HEK293 (cell line): Measurements from ENCODE around the gene ARMC2.

ENCODE experiments used
- FEZF1 ChIP-seq: fragments of 450-650 bp; formaldehyde crosslinking; IDR thresholded peaks from 2 replicates; pipeline ENCODE4 v1.5.1; 2016; ENCODE audit warnings: missing biosample characterization, missing genetic modification characterization
- GLI2 ChIP-seq: fragments of 450-650 bp; formaldehyde crosslinking; IDR thresholded peaks from 2 replicates; pipeline ENCODE4; 2017; ENCODE audit warnings: missing biosample characterization, missing genetic modification characterization, low read depth, borderline replicate concordance
- MYNN ChIP-seq: fragments of 450-650 bp; formaldehyde crosslinking; IDR thresholded peaks from 2 replicates; pipeline ENCODE4 v1.5.1; 2016; ENCODE audit warnings: missing biosample characterization, missing genetic modification characterization, borderline replicate concordance
- REPIN1 ChIP-seq: fragments of 450-650 bp; formaldehyde crosslinking; IDR thresholded peaks from 2 replicates; pipeline ENCODE4 v1.5.1; 2017; ENCODE audit warnings: missing biosample characterization, missing genetic modification characterization, low read depth
- ZBTB1 ChIP-seq: fragments of 450-650 bp; formaldehyde crosslinking; IDR thresholded peaks from 2 replicates; pipeline ENCODE4 v1.5.1; 2016; ENCODE audit warnings: missing biosample characterization, missing genetic modification characterization
- ZFHX2 ChIP-seq: fragments of 450-650 bp; formaldehyde crosslinking; conservative IDR thresholded peaks from 2 replicates; pipeline ENCODE4 v1.5.1; 2016; ENCODE audit warnings: missing biosample characterization, missing genetic modification characterization
- ZIC2 ChIP-seq: fragments of 450-650 bp; formaldehyde crosslinking; IDR thresholded peaks from 2 replicates; pipeline ENCODE4 v1.5.1; 2016; ENCODE audit warnings: missing biosample characterization, missing genetic modification characterization
- ZNF114 ChIP-seq: fragments of 450-650 bp; formaldehyde crosslinking; IDR thresholded peaks from 2 replicates; pipeline ENCODE4 v1.5.0; 2017; ENCODE audit warnings: missing biosample characterization, missing genetic modification characterization
- ZNF155 ChIP-seq: fragments of 450-650 bp; formaldehyde crosslinking; IDR thresholded peaks from 2 replicates; pipeline ENCODE4 v1.5.1; 2016; ENCODE audit warnings: missing biosample characterization, missing genetic modification characterization
- ZNF2 ChIP-seq: fragments of 450-650 bp; formaldehyde crosslinking; IDR thresholded peaks from 2 replicates; pipeline ENCODE4 v1.5.1; 2016; ENCODE audit warnings: missing biosample characterization, missing genetic modification characterization
- ZNF221 ChIP-seq: fragments of 450-650 bp; formaldehyde crosslinking; IDR thresholded peaks from 2 replicates; pipeline ENCODE4 v1.5.1; 2017; ENCODE audit warnings: missing biosample characterization, missing genetic modification characterization, borderline replicate concordance
- ZNF23 ChIP-seq: fragments of 450-650 bp; formaldehyde crosslinking; IDR thresholded peaks from 2 replicates; pipeline ENCODE4 v1.5.1; 2016; ENCODE audit warnings: missing biosample characterization, missing genetic modification characterization, borderline replicate concordance
- ZNF274 ChIP-seq, 2 experiments: fragments of 200-500 bp in 1 of 2; fragments of 450-650 bp in 1 of 2; sonication (Bioruptor generic) in 1 of 2; formaldehyde crosslinking in 1 of 2; IDR thresholded peaks; 2 replicates each; pipeline versions ENCODE4 v1.5.1 to v1.6.1; 2014 to 2016; ENCODE audit warnings: borderline replicate concordance in 1 of 2, inconsistent platforms in 1 of 2, low read length in 1 of 2, missing biosample characterization in 1 of 2, missing genetic modification characterization in 1 of 2
- ZNF394 ChIP-seq: fragments of 450-650 bp; formaldehyde crosslinking; IDR thresholded peaks from 2 replicates; pipeline ENCODE4 v1.5.1; 2016; ENCODE audit warnings: missing biosample characterization, missing genetic modification characterization, mild to moderate bottlenecking, moderate library complexity, borderline replicate concordance
- ZNF423 ChIP-seq: fragments of 450-650 bp; formaldehyde crosslinking; IDR thresholded peaks from 2 replicates; pipeline ENCODE4 v1.5.1; 2016; ENCODE audit warnings: missing biosample characterization, missing genetic modification characterization
- ZNF433 ChIP-seq: fragments of 450-650 bp; formaldehyde crosslinking; IDR thresholded peaks from 2 replicates; pipeline ENCODE4 v1.5.1; 2016; ENCODE audit warnings: missing biosample characterization, missing genetic modification characterization, low read depth
- ZNF521 ChIP-seq: fragments of 450-650 bp; formaldehyde crosslinking; IDR thresholded peaks from 2 replicates; pipeline ENCODE4 v1.5.1; 2017; ENCODE audit warnings: missing biosample characterization, mild to moderate bottlenecking, missing genetic modification characterization
- ZNF555 ChIP-seq: fragments of 450-650 bp; formaldehyde crosslinking; conservative IDR thresholded peaks from 2 replicates; pipeline ENCODE4 v1.5.1; 2017; ENCODE audit warnings: missing biosample characterization, mild to moderate bottlenecking, missing genetic modification characterization, inconsistent platforms
- ZNF558 ChIP-seq: fragments of 450-650 bp; formaldehyde crosslinking; IDR thresholded peaks from 2 replicates; pipeline ENCODE4 v1.5.1; 2016; ENCODE audit warnings: missing biosample characterization, missing genetic modification characterization
- ZNF629 ChIP-seq: fragments of 450-650 bp; formaldehyde crosslinking; IDR thresholded peaks from 2 replicates; pipeline ENCODE4 v1.5.1; 2017; ENCODE audit warnings: missing biosample characterization, missing genetic modification characterization
- ZNF664 ChIP-seq: fragments of 450-650 bp; formaldehyde crosslinking; IDR thresholded peaks from 2 replicates; pipeline ENCODE4 v1.5.1; 2016; ENCODE audit warnings: missing biosample characterization, missing genetic modification characterization
- ZNF777 ChIP-seq: fragments of 450-650 bp; formaldehyde crosslinking; IDR thresholded peaks from 2 replicates; pipeline ENCODE4 v1.5.1; 2017; ENCODE audit warnings: missing biosample characterization, missing genetic modification characterization, borderline replicate concordance
- TF ChIP-seq, protein P1 (sequence below): fragments of 450-650 bp; formaldehyde crosslinking; IDR thresholded peaks from 2 replicates; pipeline ENCODE4 v1.5.1; 2017; ENCODE audit warnings: missing biosample characterization, missing genetic modification characterization
- TF ChIP-seq, protein P2 (sequence below): fragments of 450-650 bp; formaldehyde crosslinking; IDR thresholded peaks from 2 replicates; pipeline ENCODE4 v1.5.1; 2016; ENCODE audit warnings: missing biosample characterization, missing genetic modification characterization, borderline replicate concordance
- TF ChIP-seq, protein P3 (sequence below): fragments of 450-650 bp; formaldehyde crosslinking; IDR thresholded peaks from 2 replicates; pipeline ENCODE4 v1.5.1; 2016; ENCODE audit warnings: missing biosample characterization, missing genetic modification characterization
- TF ChIP-seq, protein P4 (sequence below): fragments of 450-650 bp; formaldehyde crosslinking; IDR thresholded peaks from 2 replicates; pipeline ENCODE4 v1.5.1; 2016; ENCODE audit warnings: missing biosample characterization, missing genetic modification characterization, low read depth

Gene ARMC2

DNA sequence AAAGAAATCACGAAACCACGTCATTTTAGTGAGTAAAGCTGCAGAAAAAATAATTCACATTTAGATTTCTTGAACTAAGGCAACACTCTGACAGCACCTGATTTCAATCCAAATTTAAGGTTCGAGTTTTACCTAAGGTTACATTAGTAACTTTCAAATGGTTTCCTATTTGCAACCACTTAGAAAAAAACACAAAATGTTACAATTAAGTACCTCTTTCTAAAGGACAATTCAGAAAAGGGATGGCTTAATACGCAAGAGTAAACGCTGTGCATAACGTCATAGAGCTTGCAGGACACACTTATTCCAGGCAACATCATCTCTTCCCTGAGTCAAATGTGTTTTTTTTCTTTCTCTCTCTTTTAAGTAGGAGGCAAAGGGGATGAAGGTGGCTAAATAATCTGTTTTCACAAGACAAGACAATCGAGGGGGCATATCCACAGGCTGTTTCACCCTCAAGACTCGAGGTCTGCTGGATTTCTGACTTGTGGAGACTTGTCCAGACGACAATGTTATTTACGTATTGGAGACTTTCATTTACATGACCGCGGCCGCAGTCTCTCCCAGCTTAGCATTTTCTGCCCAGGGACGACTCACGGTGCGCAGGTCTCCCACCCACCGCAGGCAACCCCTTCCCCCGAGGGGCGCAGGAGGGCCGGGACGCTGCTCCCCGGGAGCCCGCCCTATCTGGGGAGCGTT is 160.5 kb downstream of the ARMC2 start (continued):
- TF ChIP-seq ZNF433 (tag by site-specific recombination): no peak
- TF ChIP-seq ZNF155: no peak
- TF ChIP-seq, protein P1, sequence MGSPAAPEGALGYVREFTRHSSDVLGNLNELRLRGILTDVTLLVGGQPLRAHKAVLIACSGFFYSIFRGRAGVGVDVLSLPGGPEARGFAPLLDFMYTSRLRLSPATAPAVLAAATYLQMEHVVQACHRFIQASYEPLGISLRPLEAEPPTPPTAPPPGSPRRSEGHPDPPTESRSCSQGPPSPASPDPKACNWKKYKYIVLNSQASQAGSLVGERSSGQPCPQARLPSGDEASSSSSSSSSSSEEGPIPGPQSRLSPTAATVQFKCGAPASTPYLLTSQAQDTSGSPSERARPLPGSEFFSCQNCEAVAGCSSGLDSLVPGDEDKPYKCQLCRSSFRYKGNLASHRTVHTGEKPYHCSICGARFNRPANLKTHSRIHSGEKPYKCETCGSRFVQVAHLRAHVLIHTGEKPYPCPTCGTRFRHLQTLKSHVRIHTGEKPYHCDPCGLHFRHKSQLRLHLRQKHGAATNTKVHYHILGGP (tag by site-specific recombination): no peak
- peak; percentile 97 for TF ChIP-seq ZNF629 (tag by site-specific recombination)
- TF ChIP-seq, protein P2, sequence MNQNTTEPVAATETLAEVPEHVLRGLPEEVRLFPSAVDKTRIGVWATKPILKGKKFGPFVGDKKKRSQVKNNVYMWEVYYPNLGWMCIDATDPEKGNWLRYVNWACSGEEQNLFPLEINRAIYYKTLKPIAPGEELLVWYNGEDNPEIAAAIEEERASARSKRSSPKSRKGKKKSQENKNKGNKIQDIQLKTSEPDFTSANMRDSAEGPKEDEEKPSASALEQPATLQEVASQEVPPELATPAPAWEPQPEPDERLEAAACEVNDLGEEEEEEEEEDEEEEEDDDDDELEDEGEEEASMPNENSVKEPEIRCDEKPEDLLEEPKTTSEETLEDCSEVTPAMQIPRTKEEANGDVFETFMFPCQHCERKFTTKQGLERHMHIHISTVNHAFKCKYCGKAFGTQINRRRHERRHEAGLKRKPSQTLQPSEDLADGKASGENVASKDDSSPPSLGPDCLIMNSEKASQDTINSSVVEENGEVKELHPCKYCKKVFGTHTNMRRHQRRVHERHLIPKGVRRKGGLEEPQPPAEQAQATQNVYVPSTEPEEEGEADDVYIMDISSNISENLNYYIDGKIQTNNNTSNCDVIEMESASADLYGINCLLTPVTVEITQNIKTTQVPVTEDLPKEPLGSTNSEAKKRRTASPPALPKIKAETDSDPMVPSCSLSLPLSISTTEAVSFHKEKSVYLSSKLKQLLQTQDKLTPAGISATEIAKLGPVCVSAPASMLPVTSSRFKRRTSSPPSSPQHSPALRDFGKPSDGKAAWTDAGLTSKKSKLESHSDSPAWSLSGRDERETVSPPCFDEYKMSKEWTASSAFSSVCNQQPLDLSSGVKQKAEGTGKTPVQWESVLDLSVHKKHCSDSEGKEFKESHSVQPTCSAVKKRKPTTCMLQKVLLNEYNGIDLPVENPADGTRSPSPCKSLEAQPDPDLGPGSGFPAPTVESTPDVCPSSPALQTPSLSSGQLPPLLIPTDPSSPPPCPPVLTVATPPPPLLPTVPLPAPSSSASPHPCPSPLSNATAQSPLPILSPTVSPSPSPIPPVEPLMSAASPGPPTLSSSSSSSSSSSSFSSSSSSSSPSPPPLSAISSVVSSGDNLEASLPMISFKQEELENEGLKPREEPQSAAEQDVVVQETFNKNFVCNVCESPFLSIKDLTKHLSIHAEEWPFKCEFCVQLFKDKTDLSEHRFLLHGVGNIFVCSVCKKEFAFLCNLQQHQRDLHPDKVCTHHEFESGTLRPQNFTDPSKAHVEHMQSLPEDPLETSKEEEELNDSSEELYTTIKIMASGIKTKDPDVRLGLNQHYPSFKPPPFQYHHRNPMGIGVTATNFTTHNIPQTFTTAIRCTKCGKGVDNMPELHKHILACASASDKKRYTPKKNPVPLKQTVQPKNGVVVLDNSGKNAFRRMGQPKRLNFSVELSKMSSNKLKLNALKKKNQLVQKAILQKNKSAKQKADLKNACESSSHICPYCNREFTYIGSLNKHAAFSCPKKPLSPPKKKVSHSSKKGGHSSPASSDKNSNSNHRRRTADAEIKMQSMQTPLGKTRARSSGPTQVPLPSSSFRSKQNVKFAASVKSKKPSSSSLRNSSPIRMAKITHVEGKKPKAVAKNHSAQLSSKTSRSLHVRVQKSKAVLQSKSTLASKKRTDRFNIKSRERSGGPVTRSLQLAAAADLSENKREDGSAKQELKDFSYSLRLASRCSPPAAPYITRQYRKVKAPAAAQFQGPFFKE (tag by site-specific recombination): no peak
- no peak for TF ChIP-seq ZBTB1 (tag by site-specific recombination)
- TF ChIP-seq ZNF558 (tag by site-specific recombination): no peak
- no peak for TF ChIP-seq ZNF221 (tag by site-specific recombination)
- peak; percentile 22; the same call in 1 of the 2 replicates for TF ChIP-seq ZNF394 (tag by site-specific recombination)
- no peak for TF ChIP-seq ZNF423
- TF ChIP-seq GLI2 (tag by site-specific recombination): no peak
- no peak for TF ChIP-seq REPIN1 (tag by site-specific recombination)
- TF ChIP-seq FEZF1: 0 out of 2 replicates have a peak, but pooled peaks have one; percentile 12
- TF ChIP-seq ZNF114 (tag by site-specific recombination): no peak
- TF ChIP-seq ZNF2 (tag by site-specific recombination): peak; percentile 77
- TF ChIP-seq, protein P3, sequence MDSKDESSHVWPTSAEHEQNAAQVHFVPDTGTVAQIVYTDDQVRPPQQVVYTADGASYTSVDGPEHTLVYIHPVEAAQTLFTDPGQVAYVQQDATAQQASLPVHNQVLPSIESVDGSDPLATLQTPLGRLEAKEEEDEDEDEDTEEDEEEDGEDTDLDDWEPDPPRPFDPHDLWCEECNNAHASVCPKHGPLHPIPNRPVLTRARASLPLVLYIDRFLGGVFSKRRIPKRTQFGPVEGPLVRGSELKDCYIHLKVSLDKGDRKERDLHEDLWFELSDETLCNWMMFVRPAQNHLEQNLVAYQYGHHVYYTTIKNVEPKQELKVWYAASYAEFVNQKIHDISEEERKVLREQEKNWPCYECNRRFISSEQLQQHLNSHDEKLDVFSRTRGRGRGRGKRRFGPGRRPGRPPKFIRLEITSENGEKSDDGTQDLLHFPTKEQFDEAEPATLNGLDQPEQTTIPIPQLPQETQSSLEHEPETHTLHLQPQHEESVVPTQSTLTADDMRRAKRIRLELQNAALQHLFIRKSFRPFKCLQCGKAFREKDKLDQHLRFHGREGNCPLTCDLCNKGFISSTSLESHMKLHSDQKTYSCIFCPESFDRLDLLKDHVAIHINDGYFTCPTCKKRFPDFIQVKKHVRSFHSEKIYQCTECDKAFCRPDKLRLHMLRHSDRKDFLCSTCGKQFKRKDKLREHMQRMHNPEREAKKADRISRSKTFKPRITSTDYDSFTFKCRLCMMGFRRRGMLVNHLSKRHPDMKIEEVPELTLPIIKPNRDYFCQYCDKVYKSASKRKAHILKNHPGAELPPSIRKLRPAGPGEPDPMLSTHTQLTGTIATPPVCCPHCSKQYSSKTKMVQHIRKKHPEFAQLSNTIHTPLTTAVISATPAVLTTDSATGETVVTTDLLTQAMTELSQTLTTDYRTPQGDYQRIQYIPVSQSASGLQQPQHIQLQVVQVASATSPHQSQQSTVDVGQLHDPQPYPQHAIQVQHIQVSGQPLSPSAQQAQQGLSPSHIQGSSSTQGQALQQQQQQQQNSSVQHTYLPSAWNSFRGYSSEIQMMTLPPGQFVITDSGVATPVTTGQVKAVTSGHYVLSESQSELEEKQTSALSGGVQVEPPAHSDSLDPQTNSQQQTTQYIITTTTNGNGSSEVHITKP (tag by site-specific recombination): peak; percentile 6; the same call in 1 of the 2 replicates
- TF ChIP-seq ZNF274 (IDR thresholded peaks at IDR 0.05; ENCODE audit: low read length): no peak
- no peak for TF ChIP-seq ZNF274 (tag by site-specific recombination; IDR thresholded peaks at IDR 0.05; ENCODE audit: borderline replicate concordance)
- no peak; the same call in 1 of the 2 replicates for TF ChIP-seq ZFHX2
- no peak for TF ChIP-seq ZNF555 (tag by site-specific recombination)
- TF ChIP-seq ZNF23 (tag by site-specific recombination): no peak
- no peak for TF ChIP-seq ZNF777 (tag by site-specific recombination)
- no peak for TF ChIP-seq ZNF664 (tag by site-specific recombination)
- peak; percentile 77 for TF ChIP-seq ZIC2
- no peak for TF ChIP-seq MYNN (tag by site-specific recombination)
- TF ChIP-seq ZNF521 (tag by site-specific recombination): no peak
- TF ChIP-seq, protein P4, sequence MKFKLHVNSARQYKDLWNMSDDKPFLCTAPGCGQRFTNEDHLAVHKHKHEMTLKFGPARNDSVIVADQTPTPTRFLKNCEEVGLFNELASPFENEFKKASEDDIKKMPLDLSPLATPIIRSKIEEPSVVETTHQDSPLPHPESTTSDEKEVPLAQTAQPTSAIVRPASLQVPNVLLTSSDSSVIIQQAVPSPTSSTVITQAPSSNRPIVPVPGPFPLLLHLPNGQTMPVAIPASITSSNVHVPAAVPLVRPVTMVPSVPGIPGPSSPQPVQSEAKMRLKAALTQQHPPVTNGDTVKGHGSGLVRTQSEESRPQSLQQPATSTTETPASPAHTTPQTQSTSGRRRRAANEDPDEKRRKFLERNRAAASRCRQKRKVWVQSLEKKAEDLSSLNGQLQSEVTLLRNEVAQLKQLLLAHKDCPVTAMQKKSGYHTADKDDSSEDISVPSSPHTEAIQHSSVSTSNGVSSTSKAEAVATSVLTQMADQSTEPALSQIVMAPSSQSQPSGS (tag by site-specific recombination): peak; percentile 90
